ENCODE measurements around the gene AGPS. TPM values are rescaled to one million over a fixed set of nuclear protein-coding genes. Genes with fewer than 3 reads are reported as not detected.

Gene AGPS
- total and polyA plus RNA-seq, 2 of the 13 experiments (the other 11 are each of a cell fraction or from before 2014, with no cell fraction given) = 39.4 to 99.0 TPM

DNA sequence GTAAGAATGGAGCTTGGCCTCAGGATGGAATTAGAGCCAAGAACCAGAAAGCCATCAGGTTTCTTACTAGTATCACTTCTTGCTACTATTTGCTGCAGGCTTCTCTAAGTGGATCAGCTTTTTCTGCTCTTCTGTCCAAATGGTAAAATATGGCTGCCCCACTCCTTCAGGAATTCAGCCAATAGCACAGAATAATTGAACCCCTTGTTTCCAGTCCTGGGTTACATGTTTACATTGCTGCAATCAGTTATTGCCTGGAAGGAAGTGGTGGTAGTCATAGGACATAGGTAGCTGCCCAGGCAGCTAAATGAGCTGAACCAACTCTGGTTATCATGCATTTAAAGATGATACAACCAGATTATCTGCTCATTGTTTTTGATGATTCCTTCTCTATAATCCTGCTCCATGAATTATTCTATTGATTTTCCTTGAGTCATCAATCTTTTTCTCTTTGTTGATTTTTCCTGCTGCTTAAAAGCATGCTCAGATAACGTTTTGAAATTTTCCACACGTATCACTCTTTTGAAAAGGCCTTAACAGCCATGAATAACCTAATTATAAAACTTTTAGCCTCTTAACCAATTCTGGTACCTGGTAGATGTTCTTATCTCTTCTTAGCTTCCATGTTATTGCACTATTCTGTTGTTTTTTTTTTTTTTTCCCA lies 12.6 kb downstream of the AGPS start (continued):
- TF ChIP-seq RFX5 (IDR thresholded peaks at IDR 0.05; ENCODE audit: low read depth, low read length) = no peak
- TF ChIP-seq, protein P1, sequence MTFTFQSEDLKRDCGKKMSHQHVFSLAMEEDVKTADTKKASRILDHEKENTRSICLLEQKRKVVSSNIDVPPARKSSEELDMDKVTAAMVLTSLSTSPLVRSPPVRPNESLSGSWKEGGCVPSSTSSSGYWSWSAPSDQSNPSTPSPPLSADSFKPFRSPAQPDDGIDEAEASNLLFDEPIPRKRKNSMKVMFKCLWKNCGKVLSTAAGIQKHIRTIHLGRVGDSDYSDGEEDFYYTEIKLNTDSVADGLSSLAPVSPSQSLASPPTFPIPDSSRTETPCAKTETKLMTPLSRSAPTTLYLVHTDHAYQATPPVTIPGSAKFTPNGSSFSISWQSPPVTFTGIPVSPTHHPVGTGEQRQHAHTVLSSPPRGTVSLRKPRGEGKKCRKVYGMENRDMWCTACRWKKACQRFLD (CRISPR knock-in tag; IDR thresholded peaks at IDR 0.05; ENCODE audit: borderline replicate concordance) = no peak
- TF ChIP-seq GPN1 (CRISPR knock-in tag; IDR thresholded peaks at IDR 0.05; ENCODE audit: borderline replicate concordance) = no peak
- no peak for TF ChIP-seq ZNF710 (CRISPR knock-in tag; IDR thresholded peaks at IDR 0.05; ENCODE audit: borderline replicate concordance)
- peak; percentile 86 for TF ChIP-seq RBM22 (optimal IDR thresholded peaks at IDR 0.05; ENCODE audit: low read length)
- TF ChIP-seq DR1 (CRISPR knock-in tag; IDR thresholded peaks at IDR 0.05) = no peak
- no peak for TF ChIP-seq ZNF251 (CRISPR knock-in tag; IDR thresholded peaks at IDR 0.05)
- TF ChIP-seq, protein P2, sequence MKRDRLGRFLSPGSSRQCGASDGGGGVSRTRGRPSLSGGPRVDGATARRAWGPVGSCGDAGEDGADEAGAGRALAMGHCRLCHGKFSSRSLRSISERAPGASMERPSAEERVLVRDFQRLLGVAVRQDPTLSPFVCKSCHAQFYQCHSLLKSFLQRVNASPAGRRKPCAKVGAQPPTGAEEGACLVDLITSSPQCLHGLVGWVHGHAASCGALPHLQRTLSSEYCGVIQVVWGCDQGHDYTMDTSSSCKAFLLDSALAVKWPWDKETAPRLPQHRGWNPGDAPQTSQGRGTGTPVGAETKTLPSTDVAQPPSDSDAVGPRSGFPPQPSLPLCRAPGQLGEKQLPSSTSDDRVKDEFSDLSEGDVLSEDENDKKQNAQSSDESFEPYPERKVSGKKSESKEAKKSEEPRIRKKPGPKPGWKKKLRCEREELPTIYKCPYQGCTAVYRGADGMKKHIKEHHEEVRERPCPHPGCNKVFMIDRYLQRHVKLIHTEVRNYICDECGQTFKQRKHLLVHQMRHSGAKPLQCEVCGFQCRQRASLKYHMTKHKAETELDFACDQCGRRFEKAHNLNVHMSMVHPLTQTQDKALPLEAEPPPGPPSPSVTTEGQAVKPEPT (CRISPR knock-in tag; IDR thresholded peaks at IDR 0.05; ENCODE audit: low read depth) = no peak
- TF ChIP-seq KLF12 (CRISPR knock-in tag; IDR thresholded peaks at IDR 0.05; ENCODE audit: borderline replicate concordance) = no peak
- TF ChIP-seq KLF13 (CRISPR knock-in tag; IDR thresholded peaks at IDR 0.05) = no peak
- no peak for TF ChIP-seq ONECUT2 (CRISPR knock-in tag; IDR thresholded peaks at IDR 0.05)
- no peak for TF ChIP-seq CHCHD3 (CRISPR knock-in tag; IDR thresholded peaks at IDR 0.05)
- no peak for TF ChIP-seq ATF6 (CRISPR knock-in tag; conservative IDR thresholded peaks at IDR 0.05)
- TF ChIP-seq, protein P3, sequence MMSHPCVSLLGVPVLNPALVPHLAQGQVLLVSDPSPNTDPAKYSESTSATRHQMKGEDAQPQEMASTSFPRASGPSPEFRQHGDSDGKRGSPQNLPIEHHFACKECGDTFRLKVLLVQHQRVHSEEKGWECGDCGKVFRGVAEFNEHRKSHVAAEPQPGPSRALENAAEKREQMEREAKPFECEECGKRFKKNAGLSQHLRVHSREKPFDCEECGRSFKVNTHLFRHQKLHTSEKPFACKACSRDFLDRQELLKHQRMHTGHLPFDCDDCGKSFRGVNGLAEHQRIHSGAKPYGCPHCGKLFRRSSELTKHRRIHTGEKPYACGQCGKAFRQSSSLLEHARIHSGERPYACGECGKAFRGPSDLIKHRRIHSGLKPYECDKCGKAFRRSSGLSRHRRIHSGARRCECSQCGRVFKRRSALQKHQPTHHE (CRISPR knock-in tag; IDR thresholded peaks at IDR 0.05; ENCODE audit: borderline replicate concordance) = no peak
- TF ChIP-seq MED8 (CRISPR knock-in tag; IDR thresholded peaks at IDR 0.05; ENCODE audit: insufficient replicate concordance) = no peak
- TF ChIP-seq ZSCAN31 (CRISPR knock-in tag; IDR thresholded peaks at IDR 0.05; ENCODE audit: low read depth) = no peak
- TF ChIP-seq ZNF362 (CRISPR knock-in tag; IDR thresholded peaks at IDR 0.05; ENCODE audit: borderline replicate concordance) = no peak
- TF ChIP-seq TP53 (CRISPR knock-in tag; conservative IDR thresholded peaks at IDR 0.05) = no peak
- no peak for TF ChIP-seq ZFX (CRISPR knock-in tag; IDR thresholded peaks at IDR 0.05; ENCODE audit: low read depth)
- no peak for TF ChIP-seq ZNF777 (CRISPR knock-in tag; IDR thresholded peaks at IDR 0.05)
